Neural progenitor cell (in vitro differentiated cells): ENCODE results near the gene ASTN2.

Experiments used
- CTCF ChIP-seq: fragments of 200-600 bp; sonication (generic); IDR thresholded peaks from 2 replicates; pipeline ENCODE4 v1.5.1; 2017; ENCODE audit warnings: antibody characterized with exemption, mild to moderate bottlenecking
- EZH2 ChIP-seq: fragments of 200-600 bp; sonication (generic); IDR thresholded peaks from 2 replicates; pipeline ENCODE4 v1.6.1; 2017; ENCODE audit warnings: antibody characterized with exemption, mild to moderate bottlenecking, moderate library complexity
- EZH2phosphoT487 ChIP-seq: fragments of 200-600 bp; sonication (generic); IDR thresholded peaks from 2 replicates; pipeline ENCODE4 v1.6.1; 2017; ENCODE audit warnings: antibody characterized with exemption

- TF ChIP-seq EZH2: no peak
- no peak for TF ChIP-seq CTCF
- TF ChIP-seq EZH2phosphoT487: no peak
These were observed 723.2 kb downstream of the ASTN2 start for GRCh38 chr9:116691607-116692006.
